GM21423 (cell line): ENCODE measurements around the gene COPS7A.

Experiments used
- ATAC-seq: cut with Tn5 transposase; IDR thresholded peaks from one replicate; pipeline ENCODE4 v1.9.1; 2021; ENCODE audit warnings: mild to moderate bottlenecking, moderate library complexity; ENCODE audit not compliant: unreplicated experiment

COPS7A gene

DNA sequence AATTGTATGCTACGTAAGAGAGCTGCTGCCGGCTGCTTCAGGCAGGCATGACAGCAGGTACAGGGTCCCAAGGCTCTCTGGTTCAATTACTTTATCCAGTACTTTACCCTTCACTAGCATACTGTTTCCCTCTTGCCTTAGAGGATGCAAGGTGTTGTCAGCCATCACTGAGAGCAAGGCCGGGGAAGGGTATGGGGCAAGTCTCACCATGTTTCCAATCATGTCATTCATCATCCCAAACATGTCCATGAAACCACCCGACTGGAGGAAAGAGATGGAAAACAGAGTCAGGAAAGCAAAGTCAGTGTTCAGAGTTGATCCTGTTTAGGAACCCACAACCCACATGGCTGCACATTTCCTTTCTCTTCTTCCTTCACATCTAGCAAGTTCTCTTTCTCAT is 26.7 kb downstream of the COPS7A start:
- no peak for ATAC-seq

- no peak for ATAC-seq
Measured at GRCh38 chr12:6751767-6752166, 27.9 kb downstream of the COPS7A start.

DNA sequence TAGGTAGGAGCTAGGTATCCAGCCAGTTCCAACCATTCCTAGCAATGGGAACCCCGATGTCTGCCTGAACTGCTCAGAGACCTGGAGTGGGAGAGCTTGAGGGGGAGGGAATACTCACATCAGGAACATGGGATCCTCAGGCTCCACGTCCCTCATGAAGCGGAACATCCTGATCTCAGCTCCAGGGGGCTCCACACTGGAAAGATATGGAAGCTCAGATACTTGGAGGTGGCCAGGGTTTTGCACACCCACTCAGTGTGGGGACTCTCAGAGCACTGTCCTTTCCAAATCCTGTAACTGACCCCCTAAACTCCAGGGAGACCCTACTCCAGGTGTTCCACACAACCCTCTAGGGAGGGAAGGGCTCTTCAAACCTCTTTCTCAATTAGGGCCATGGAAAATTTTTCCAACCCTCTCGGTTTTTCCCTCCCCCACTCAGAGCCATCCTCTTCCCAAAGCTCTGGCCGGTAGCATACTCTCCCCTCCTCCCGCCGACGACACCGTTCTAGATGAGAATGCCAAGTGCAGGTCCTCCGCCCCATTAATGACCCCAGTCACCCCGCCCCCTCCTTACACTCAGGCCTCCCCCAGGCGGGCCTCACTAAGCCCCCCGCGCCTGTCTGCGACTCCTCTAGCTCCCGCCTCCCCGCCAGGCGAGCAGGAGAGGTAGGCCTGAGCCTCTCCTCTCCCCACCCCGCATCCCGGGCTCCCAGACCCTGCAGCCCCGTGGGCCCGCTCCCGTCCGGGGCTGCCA is 28.5 kb downstream of the COPS7A start:
- ATAC-seq = no peak

GRCh38 chr12:6752921-6753771 is 29.3 kb downstream of the COPS7A start, which contains the start of gene MLF2:
TSS of gene MLF2 (minus strand) at chr12:6753141. CDS start at chr12:6752334, 807 bp downstream.
- peak; percentile 92 for ATAC-seq

GRCh38 chr12:6753772-6754356 is 30.0 kb downstream of the COPS7A start:
- ATAC-seq = no peak

- no peak for ATAC-seq
Measured at GRCh38 chr12:6754411-6754810, 30.6 kb downstream of the COPS7A start.

- ATAC-seq = no peak
Measured at GRCh38 chr12:6757028-6757690, 33.3 kb downstream of the COPS7A start.

DNA sequence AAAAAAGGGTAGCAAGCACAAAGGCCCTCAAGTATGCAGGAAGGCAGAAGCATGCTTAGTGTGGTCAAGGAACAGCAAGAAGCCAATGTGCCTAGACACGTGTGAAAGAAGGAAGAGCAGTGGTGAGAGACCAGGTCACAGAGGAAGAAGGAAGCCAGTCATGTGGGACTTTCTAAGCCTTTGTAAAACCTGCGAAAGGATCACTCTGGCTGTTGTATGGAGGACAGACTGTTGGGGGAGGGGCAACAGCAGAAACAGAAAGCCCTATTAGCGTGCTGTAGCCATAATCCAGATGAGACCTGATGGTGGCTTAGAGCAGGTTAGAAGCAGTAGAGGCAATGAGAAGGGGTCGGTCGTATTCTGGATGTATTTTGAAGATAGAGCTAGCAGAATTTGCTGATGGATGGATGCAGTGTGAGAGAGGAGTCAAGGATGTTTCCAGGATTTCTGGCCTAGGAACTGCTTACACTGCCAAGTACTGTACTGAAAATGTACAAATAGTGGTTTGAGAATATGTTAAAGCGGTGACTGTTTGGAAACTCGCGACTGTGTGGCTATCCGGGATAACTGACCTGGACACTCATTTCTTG is 34.8 kb downstream of the COPS7A start:
- no peak for ATAC-seq

DNA sequence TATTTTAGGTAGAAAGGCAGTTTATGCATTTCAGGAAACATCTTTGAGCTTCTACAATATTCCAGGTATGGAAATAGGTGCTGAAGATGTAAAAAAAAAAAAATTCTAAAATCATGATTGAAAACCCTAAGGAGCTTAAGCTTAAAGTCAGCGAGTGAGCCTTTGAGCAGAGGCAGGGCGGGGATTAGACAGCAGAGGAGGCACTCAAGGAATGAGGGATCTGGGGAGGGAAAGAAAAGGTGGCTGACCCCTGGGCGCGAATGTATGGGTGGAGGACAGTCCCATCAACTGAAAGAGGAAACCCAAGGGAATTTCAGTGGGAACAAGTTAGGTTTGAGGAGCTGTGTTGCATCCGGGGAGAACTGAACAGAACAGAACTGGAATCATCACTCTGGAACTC is 35.9 kb downstream of the COPS7A start:
- ATAC-seq = no peak

GRCh38 chr12:6763380-6763779 is 39.5 kb downstream of the COPS7A start:
- ATAC-seq = no peak

GRCh38 chr12:6764011-6764828 is 40.4 kb downstream of the COPS7A start:
- ATAC-seq = peak; percentile 79

GRCh38 chr12:6765048-6765633 is 41.3 kb downstream of the COPS7A start:
- ATAC-seq = no peak

- no peak for ATAC-seq
Measured at GRCh38 chr12:6765634-6766581, 42.1 kb downstream of the COPS7A start, which contains the start of gene PTMS. TSS of gene PTMS (plus strand) at chr12:6766363. CDS start at chr12:6766706, 343 bp downstream.

- peak; percentile 48 for ATAC-seq
Measured at GRCh38 chr12:6766651-6767349, 43.0 kb downstream of the COPS7A start.

- no peak for ATAC-seq
Measured at GRCh38 chr12:6767353-6768319, 43.8 kb downstream of the COPS7A start.

DNA sequence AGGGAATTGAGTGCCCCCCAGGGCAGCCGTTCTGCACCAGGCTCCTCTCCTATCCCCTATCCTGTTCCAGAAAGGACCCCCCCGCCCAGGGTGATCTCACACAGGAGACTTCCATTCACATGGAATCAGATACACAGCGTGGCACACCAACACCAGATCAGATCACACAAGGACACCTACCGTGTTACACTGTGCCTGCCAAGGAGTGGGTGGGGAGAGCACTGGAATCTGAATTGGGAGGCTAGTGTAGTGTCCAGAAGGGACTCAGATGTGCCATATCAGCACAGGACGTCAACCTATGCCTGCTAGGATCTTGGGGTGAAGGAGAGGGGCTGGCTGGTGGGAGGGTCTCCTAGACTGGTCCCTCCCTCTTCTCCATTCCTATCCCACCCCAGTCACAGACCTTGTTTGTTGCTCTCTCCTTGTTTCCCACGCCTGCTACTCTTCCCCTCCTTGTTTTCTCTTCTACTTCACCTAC is 44.6 kb downstream of the COPS7A start:
- ATAC-seq = no peak
